ENCODE data around the gene APBA1.
"Not testable (repeated sequence)": the region's sequence is repeated elsewhere in the genome, so short reads cannot be mapped to it uniquely, and the experiment has no call there.

The APBA1 gene

DNA sequence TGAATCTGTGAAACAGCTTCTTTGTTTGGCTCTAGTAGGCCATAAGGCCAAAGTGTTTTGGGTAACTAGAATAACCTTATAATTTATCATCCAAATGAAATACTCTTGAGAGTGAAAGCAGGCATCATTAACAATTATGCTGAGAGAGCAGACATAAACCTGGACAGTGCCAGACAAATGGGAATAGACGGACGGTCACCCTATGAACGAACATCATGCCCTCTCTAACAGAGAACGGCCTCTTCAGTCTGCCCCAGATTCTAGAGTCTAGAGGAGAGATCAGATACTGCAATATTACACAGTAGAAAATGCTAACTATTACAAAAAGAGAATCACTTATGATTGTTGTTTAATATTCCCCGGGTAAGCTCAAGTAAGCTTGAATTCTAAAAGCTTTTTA is 68.5 kb downstream of the APBA1 start:
- no peak for DNase-seq

GRCh38 chr9:69602773-69603172 is 69.4 kb downstream of the APBA1 start:
- no peak for DNase-seq

DNA sequence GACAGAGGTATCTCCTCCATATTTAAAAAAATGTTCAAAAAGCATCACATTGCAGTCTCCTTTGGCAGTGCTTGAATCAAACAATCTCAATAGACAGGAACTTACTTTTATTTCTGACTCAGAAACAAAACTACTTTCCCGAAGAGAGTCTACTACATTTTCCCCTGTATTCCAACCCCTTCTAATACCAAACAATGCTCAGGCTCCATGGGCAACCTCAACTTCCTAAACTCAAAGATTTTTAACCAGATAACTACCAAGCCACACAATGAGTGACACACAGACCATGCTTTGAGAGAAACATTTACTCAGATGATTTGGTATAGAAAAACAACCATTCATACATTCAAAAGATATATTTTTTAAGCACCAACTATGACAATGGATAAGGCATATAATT is 70.5 kb downstream of the APBA1 start:
- DNase-seq, result no peak

- DNase-seq, result no peak
Observed at GRCh38 chr9:69600314-69601047, 71.7 kb downstream of the APBA1 start.

- DNase-seq, result no peak
Observed at GRCh38 chr9:69599232-69599971, 72.8 kb downstream of the APBA1 start.

DNA sequence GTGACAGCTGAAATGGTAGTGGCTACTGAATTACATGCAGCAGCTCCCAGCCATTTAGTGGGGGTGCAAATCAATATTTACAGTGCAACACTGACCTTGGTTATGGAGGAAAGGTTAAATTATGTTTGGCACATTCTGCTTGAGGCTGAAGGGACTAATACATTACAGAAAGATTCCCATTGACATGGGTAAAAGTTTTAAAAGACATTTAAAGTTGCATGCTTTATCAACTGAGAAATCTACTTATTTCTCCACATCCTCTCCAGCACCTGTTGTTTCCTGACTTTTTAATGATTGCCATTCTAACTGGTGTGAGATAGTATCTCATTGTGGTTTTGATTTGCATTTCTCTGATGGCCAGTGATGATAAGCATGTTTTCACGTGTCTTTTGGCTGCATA is 75.3 kb downstream of the APBA1 start:
- DNase-seq, result not testable (repeated sequence)

DNA sequence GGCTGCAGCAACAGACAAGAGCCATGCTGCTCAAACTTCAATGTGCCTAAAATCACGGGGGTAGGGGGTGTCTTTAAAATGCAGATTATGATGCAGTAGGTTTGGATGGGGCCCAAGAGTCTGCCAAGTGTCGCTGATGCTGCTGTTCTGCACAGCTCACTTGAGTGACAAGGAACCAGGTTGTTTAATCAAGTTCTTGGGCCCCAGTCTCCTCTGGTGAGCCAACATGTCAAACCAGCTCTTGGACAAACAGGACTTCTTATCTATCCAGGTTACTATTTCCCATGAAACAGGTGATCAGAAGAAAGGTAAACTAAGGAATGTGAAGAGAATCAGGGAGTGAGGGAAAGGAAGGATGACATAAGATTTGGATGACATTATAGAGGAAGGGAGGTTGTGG is 78.0 kb downstream of the APBA1 start:
- no peak for DNase-seq

- DNase-seq, result no peak
Observed at GRCh38 chr9:69593756-69594155, 78.4 kb downstream of the APBA1 start.

- DNase-seq, result no peak
Observed at GRCh38 chr9:69593301-69593700, 78.9 kb downstream of the APBA1 start.

- no peak for DNase-seq
Observed at GRCh38 chr9:69590266-69590665, 81.9 kb downstream of the APBA1 start.

DNA sequence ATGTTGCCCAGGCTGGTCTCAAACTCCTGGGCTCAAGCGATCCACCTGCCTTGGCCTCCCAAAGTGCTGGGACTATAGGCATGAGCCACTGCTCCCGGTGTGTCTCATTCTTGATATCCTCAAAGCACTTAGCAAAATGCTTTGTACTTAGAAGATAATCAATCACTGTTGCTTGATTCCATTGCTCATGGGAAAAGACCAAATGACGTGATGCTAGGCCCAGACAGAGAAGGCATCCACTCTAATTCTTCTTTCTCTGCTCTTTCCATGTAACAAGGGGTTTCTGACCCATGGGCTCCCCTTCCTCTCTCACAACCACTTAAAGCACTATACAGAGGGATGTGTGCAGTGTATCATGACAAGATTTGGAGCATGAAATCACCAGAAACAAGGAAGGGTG is 83.0 kb downstream of the APBA1 start:
- DNase-seq, result no peak

- DNase-seq, result no peak
Observed at GRCh38 chr9:69585571-69585970, 86.6 kb downstream of the APBA1 start.

DNA sequence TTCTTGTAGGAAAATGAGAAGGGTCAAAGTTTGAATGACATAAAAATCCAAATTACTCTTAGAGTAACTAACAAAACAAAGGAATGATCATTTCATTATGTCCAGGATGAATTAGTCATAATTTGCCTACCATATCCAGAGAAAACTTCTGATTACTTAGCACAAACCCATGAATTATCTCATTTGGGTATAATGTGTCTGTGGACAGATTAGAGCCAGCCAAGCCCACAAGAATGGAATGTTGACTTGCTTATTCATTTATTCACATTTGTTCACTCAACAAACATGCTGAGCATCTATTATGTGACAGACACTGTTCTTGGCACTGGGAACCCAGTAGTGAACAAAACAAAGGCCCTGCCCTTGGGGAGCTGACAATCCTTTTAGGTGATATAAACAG is 87.4 kb downstream of the APBA1 start:
- DNase-seq, result no peak

DNA sequence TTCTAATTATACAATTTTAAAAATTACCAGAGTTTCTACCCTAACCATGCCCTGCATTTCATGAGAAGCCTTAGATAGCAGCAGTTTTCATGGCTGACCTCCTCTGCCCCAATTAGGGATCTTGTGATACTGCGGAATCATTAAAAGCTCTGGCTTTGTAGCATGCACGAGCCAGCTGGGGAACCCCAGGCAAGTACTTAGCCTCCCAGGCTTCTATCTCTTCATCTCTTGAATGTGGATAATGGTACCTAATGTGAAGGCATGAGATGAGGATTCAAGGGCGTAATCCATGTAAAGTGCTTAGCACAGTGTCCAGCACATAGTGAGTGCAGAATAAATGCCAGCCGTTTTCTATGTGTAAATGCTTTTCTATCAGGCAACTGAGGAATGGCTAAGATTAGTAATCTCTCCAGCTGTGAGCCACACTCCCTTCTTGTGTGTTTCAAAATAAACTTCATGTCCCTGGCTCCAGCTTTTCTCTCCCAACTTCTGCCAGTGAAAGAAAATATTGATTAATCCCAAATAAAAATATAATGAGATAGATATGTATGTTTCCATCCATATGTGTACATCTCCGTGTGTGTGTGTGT is 88.4 kb downstream of the APBA1 start:
- DNase-seq, result no peak

DNA sequence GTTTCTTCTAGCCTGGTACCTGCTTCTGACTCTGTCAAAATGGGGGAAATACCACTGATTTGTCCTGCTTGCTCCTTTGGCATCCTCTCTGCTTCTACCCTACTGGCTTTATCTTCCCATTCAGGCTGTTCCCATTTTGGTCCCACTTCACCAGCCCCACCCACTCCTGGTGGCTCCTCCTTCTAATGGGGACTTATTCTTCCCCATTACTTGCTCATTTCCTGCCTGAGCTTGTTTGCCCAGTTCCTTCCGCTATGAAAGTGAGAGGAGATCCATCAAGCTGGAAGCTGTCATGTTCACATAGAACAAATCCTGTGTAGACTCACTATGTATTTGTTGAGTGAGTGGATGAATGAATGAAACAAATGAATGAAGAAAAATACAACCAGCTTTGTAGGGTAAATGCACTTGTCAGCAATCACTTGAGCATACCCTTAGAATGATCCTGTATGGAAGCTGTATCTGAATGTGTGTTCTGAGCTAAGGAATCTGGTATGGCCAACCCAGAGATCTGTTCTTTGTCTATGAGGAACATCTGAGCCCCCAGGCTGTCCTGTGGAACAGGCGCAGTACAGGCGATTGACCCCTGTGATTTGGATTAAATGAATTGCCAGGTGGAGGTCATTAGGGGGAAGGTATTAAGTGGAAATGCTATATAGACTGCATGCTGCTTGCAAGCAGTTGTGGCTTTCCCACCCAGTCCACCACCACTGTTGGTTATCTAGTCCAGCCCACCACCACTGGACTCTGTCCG is 89.5 kb downstream of the APBA1 start:
- no peak for DNase-seq

- DNase-seq, result no peak
Observed at GRCh38 chr9:69582018-69582417, 90.2 kb downstream of the APBA1 start.

DNA sequence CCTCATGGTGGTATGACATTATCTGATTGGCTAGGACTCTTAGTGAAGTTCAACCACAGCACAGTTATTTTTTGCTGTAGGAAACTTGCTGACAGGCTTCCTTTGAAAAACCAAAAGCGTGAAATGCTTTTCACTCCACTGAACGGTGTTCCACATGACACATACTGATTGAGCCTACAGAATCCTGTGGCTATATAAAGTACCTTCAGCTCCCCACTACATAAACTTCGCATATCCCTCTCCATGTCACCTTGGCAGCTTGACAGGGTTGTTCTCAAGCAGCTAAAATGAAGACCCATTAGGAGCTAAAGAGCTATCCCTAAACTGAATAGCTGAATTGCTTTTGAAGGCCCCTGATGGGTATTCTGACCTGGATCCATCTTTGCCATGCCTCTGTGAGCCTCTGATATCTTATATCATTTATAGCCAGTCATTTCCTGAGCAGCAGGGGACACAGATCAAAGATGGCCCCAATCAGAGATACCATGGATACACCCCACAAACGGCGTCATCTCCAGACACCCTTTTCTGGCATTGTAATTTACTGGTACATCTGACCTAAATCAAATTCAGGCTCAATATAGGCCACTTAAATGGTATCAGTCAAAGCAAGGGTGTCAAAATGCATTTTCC is 91.5 kb downstream of the APBA1 start:
- DNase-seq, result peak; percentile 71

DNA sequence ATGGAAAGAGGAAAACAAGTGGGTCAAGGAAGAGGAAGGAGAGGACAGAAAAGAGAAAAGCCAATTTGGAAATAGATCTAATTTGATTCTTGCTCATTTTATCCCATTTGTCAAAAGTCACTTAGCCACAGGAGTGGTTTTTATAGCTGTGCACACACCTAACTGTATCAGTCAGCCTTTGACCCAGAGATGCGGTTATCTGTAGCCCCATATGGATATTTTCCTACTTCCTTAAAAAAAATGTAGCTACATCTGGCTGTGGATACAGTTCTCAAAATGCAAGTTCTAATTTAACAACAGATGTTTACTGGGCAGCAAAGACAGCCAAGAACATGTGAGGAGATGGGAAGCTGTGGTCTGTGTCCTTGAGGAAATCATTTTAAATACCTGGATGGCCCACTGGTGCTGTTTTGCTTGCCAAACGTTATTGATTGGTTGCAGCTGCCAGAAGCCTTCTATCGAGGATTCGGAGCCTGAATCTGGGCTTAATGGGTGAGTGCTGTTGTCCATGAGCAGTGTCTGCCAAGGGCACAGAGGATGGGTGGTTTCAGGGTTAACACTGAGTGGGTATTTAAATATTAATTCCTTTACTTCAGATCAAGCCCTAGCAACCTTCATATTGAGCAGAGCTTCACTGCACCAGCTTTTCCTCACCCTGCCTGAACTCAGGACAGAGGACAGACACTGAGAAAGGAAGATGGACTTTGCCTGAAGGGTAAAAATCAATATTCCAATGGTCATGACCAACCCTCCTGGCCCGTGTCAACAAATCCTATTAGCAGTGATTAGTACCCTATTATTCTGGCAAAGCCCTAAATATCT is 92.2 kb downstream of the APBA1 start:
- no peak for DNase-seq

DNA sequence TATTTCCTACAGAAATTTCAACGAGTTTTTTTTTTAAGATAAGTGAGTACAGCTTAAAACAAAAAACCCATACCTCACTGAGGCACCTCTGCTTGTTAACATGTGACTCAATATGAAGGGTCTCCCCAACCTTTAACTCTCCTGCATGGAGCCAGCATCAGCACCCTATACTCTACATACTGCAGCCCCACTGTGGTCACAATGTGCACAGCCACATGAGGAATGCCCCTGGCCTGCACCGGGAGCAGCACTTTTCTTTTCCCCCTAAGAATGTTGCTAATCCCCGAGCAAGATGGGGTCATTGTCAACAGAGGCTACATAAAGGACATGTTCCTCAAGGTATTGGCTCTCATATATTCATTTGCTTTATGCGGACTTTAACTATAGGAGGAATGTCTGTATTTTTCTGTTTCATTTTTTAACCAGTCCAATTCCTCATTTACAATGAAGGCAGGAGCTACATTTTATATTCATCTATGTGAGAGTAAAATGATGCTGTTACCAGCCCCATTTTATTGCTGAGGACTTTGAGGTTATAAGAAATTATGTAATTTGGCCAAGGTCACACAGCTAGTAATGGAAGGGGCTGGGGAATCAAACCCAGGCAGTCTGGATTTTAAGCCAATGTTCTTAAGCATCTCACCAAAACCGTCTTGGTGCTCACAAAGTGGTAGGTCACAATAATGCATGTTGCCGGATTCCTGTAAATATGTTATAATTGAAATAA is 93.0 kb downstream of the APBA1 start:
- DNase-seq, result no peak

GRCh38 chr9:69578026-69578425 is 94.1 kb downstream of the APBA1 start:
- DNase-seq, result no peak

DNA sequence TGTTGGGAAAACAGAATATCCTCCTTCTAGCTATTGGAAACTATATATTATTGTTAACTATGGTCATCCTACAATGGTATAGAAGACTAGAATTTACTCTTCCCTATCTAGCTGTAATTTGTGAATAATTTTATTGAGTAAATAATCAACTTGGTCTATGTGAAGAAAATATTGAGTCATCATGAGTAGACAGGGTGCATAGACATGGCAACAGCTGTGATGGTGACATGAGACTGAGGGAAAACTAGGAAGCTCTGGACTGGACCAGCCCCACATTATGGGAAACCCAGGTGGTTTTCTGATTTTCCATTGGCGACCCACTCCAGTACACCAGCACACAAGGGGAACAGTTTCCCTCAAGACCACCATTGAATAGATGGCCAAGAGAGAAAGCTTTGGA is 95.0 kb downstream of the APBA1 start:
- no peak for DNase-seq

Data from NCI-H2227 treated with DMSO at 0.1 percent for 48 hours (cell line).